Gastrocnemius medialis (tissue), 4 donors: ENCODE measurements around the gene CPED1. TPM values are rescaled to one million over a fixed set of nuclear protein-coding genes. Genes with fewer than 3 reads are reported as not detected.
A peak's percentile ranks its signal among the peaks of the same experiment; 100 is the strongest.

Source experiments
- ATAC-seq, 2 donors: fragments of 150-250 bp; one replicate each; pipeline ENCODE4 v1.9.1; 2016
- DNase-seq, 2 donors: peaks; one replicate each; pipeline ENCODE4 v3.0.0-alpha.2; 2019
- H3K27ac ChIP-seq, 4 donors: fragments of 200-600 bp; sonication (generic); 1 replicate in 1 of 4; 2 replicates in 3 of 4; pipeline ENCODE4 v1.5.1; 2016 to 2018; ENCODE audit warnings: mild to moderate bottlenecking in 2 of 4, moderate library complexity in 1 of 4
- H3K27me3 ChIP-seq, 3 donors: fragments of 200-600 bp; sonication (generic) in 2 of 3; 1 replicate in 1 of 3; 2 replicates in 2 of 3; pipeline versions ENCODE4 v1.5.1 to v1.6.0; 2016 to 2019; ENCODE audit warnings: mild to moderate bottlenecking in 1 of 3, moderate library complexity in 1 of 3
- H3K36me3 ChIP-seq, 2 donors: fragments of 200-600 bp; sonication (generic) in 1 of 2; one replicate each; pipeline ENCODE4 v1.5.1; 2017 to 2018
- H3K4me1 ChIP-seq, 2 donors: fragments of 200-600 bp; sonication (generic) in 1 of 2; one replicate each; pipeline ENCODE4 v1.5.1; 2016 to 2017; ENCODE audit warnings: mild to moderate bottlenecking in 2 of 2
- H3K4me3 ChIP-seq, 4 donors: fragments of 200-600 bp; sonication (generic) in 3 of 4; 1 replicate in 1 of 4; 2 replicates in 3 of 4; pipeline ENCODE4 v1.5.1; 2016 to 2019; ENCODE audit warnings: mild to moderate bottlenecking in 2 of 4
- H3K9me3 ChIP-seq, 3 donors: fragments of 200-600 bp; sonication (generic) in 2 of 3; 1 replicate in 1 of 3; 2 replicates in 2 of 3; pipeline ENCODE4 v1.5.1; 2016 to 2019
- CTCF ChIP-seq, 5 experiments: fragments of 450-650 bp in 3 of 5; fragments of 200-600 bp in 2 of 5; sonication (generic) in 2 of 5; IDR thresholded peaks in 4 of 5; conservative IDR thresholded peaks in 1 of 5; 1 replicate in 4 of 5; 2 replicates in 1 of 5; pipeline ENCODE4 v1.5.1; 2016 to 2019; ENCODE audit warnings: antibody characterized with exemption in 5 of 5, mild to moderate bottlenecking in 3 of 5, moderate library complexity in 3 of 5
- POLR2A ChIP-seq, 2 donors: fragments of 450-650 bp; IDR thresholded peaks; one replicate each; pipeline ENCODE4 v1.6.1; 2017; ENCODE audit warnings: antibody characterized with exemption in 2 of 2, mild to moderate bottlenecking in 2 of 2, moderate library complexity in 2 of 2
- in situ Hi-C, 4 donors: fragments of 200-750 bp; cut with MboI; loops; one replicate each; pipeline versions ENCODE4 v1.15.0 to v1.8.0; 2017; ENCODE audit warnings: low sequenced_read_pairs in 4 of 4
- intact Hi-C: fragments of 100-400 bp; cut with DNase I; formaldehyde crosslinking; loops from one replicate; pipeline ENCODE4 v1.15.1; 2023; ENCODE audit warnings: low total_unique reads
- total RNA-seq, 4 donors: library from RNA; depleted of rRNA; stranded (reverse); fragments of >200 nt; gene quantifications; one replicate each; pipeline versions ENCODE4 v1.1.0 to v1.2.3, GENCODE V29; 2016

Gene CPED1
- total RNA-seq, 4 donors from 2014 or later: 4.8 to 35.5 (median 34.1) TPM

DNA sequence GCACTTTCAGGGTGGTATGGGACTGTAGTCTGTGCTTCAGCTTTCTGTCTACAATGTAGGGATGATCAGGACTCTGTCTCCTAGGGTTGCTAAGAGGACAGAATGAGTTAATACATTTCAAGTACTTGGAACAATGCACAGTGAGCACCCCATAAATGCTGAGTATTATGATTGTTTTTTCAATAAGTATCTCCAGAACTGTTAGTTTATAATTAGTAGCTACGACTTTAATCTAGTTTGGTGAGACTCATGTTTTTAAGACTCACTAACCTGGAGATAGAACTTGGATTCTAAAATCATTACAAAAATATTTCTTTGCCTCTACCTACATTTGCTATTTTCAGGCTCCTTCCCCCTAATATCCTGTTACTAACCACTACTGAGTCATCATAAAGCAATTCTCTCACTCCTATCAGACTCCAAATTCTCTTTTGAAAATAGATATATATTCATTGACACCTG is 95.3 kb downstream of the CPED1 start:
- intact Hi-C loops (no loop called here), in situ Hi-C loops (loop anchor here in 3 of 4 donors (5.0 kb wide), 2 partner anchors 92 to 97 kb away; partner anchors contain the start of gene CPED1 (in 2 of the 3))
- TF ChIP-seq POLR2A (IDR thresholded peaks at IDR 0.05): no peak
- TF ChIP-seq CTCF (IDR thresholded peaks at IDR 0.05 in 4 of 5, conservative IDR thresholded peaks at IDR 0.05 in 1 of 5): no peak
- Histone ChIP-seq H3K27ac (peak overlapping the region; percentile 69 to 90 (median 80)), H3K36me3 (no peaks in the 10 kb centered on the region), H3K4me3 (no peak overlapping the region), H3K27me3 (no peaks in the 10 kb centered on the region), H3K9me3 (no peaks in the 10 kb centered on the region), H3K4me1 (peaks cover 67 to 74% of the 10 kb centered on the region in 2 donors)
- ATAC-seq (no peak), DNase-seq (no peak)

- DNase-seq: no peak
- Histone ChIP-seq H3K4me3 (no peak overlapping the region), H3K36me3 (no peaks in the 10 kb centered on the region), H3K9me3 (no peaks in the 10 kb centered on the region), H3K27ac (peak overlapping the region; percentile 69 to 90 (median 80)), H3K27me3 (no peaks in the 10 kb centered on the region), H3K4me1 (peaks cover 66 to 71% of the 10 kb centered on the region in 2 donors)
- TF ChIP-seq CTCF (IDR thresholded peaks at IDR 0.05 in 4 of 5, conservative IDR thresholded peaks at IDR 0.05 in 1 of 5) (no peak), POLR2A (IDR thresholded peaks at IDR 0.05) (no peak)
- intact Hi-C loops: no loop called here
- in situ Hi-C loops: loop anchor here in 3 of 4 donors (5.0 kb wide), 2 partner anchors 92 to 97 kb away; partner anchors contain the start of gene CPED1 (in 2 of the 3)
- ATAC-seq: no peak
Observed at GRCh38 chr7:121084256-121084655, 95.7 kb downstream of the CPED1 start.

GRCh38 chr7:121084748-121085336 is 96.3 kb downstream of the CPED1 start:
- peaks cover 68 to 69% of the 10 kb centered on the region in 2 donors for H3K4me1 ChIP-seq
- H3K36me3 ChIP-seq: no peaks in the 10 kb centered on the region
- intact Hi-C loops (no loop called here), in situ Hi-C loops (loop anchor here in 3 of 4 donors (5.0 kb wide), 2 partner anchors 93 to 98 kb away; partner anchors contain the start of gene CPED1 (in 2 of the 3))
- ATAC-seq: peak in 1 of 2 donors; percentile 42
- H3K9me3 ChIP-seq: no peaks in the 10 kb centered on the region
- peak overlapping the region in 2 of 4 donors; percentile 7 to 26 for H3K4me3 ChIP-seq
- no peak for TF ChIP-seq CTCF (IDR thresholded peaks at IDR 0.05 in 4 of 5, conservative IDR thresholded peaks at IDR 0.05 in 1 of 5)
- no peak for TF ChIP-seq POLR2A (IDR thresholded peaks at IDR 0.05)
- H3K27ac ChIP-seq: peak overlapping the region; percentile 69 to 90 (median 80)
- no peaks in the 10 kb centered on the region for H3K27me3 ChIP-seq
- peak in 1 of 2 donors; percentile 30 for DNase-seq

GRCh38 chr7:121085922-121086321 is 97.4 kb downstream of the CPED1 start:
- DNase-seq (peak in 1 of 2 donors; percentile 23), ATAC-seq (peak; percentile 45 to 61)
- TF ChIP-seq CTCF (IDR thresholded peaks at IDR 0.05 in 4 of 5, conservative IDR thresholded peaks at IDR 0.05 in 1 of 5): no peak
- no peaks in the 10 kb centered on the region for H3K27me3 ChIP-seq
- H3K36me3 ChIP-seq: no peaks in the 10 kb centered on the region
- in situ Hi-C loops: no loop called here
- intact Hi-C loops: no loop called here
- peak overlapping the region; percentile 69 to 90 (median 80) for H3K27ac ChIP-seq
- H3K4me1 ChIP-seq: peaks cover 64 to 65% of the 10 kb centered on the region in 2 donors
- peak overlapping the region in 1 of 4 donors; percentile 1 for H3K4me3 ChIP-seq
- no peaks in the 10 kb centered on the region for H3K9me3 ChIP-seq
